ENCODE measurements around the gene MYL9. TPM values are rescaled to one million over a fixed set of nuclear protein-coding genes. Genes with fewer than 3 reads are reported as not detected.

Gene MYL9
- total RNA-seq (10 to 100 TPM; 42.5 to 86.6 (median 44.5) TPM), polyA plus RNA-seq (10 to 100 TPM; 23.1 to 33.7 (median 27.2) TPM)
- long read RNA-seq, donor 1, partial matches to known transcripts = 1 of 2 reads
- long read RNA-seq, donor 1, other reads (novel, unspliced or antisense) = 0 of 2 reads
- long read RNA-seq, donor 2, transcript MYL9-201 (4 exons, 2,821 nt) = major isoform, 8 of 9 reads
- long read RNA-seq, donor 2, partial matches to known transcripts = 1 of 9 reads
- long read RNA-seq, donor 2, other reads (novel, unspliced or antisense) = 0 of 9 reads

DNA sequence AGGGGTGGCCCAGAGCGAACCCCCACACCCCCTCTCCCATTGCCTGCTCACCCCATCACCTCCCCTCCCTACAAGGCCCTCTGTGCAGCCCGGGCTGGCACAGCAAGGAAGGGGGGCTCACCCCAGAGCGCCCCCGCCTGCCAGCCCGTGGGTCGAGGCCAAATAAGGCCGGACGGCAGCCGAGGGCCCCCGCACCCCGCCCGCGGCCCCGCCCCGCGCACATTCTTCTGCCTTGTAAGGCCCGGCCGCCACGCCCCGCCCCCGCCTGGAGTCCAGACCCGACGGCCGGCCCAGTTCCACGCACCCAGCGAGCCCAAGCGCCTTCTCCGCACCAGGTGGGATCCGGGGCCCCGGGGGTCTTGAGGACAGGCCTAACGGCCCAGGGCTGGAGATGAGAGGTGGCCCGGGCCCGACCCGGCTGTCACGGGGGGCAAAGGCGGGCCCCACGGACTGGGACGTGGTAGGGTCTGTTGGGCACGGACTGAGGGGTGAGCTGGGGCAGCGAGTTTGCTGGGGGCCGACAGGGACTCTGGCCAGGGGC is at the start of gene MYL9:
TSS of gene MYL9 (plus strand) at position 293 of the 541 bp plus-strand sequence. CDS start 3,366 bp downstream, outside the sequence.
- ATAC-seq = peak; percentile 43 to 82 (median 62)
- H3K4me1 ChIP-seq = peaks cover 8% of the 10 kb centered on the region

DNA sequence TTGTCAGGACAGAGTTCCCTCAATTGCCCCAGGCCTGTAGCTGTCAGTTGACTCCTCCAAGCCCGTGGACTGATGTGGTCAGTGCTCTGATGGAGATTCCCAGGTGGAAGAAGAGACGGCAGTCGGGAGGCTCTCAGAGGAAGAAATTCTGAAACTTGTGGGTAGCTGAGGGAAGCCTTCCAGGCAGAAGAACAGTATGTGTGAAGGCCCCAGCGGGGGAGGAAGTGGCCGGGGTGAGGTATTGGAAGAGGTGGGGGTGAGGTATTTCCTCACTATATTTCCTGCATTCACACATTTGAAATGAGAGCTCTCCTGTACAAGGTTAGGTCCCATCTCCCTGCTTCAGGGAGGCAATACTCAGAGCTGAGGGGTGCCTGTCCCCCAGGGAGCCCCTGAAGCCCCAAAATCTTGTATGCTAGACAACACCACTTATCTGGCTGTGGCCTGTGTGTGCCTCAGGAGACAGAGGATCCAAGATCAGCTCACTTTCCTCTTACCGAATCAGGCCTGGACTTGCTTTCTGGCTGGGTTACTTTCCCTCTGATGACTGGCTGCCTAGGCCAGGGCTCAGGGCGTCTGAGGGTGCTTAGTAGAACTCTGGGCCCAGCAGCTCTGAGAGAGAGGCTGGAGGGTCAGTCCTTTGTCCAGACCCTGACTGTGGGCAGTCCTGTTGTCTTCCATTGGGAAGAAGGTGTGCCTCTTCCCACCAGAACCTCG is 49.3 kb upstream of the MYL9 start:
- Histone ChIP-seq H3K36me3 (ENCODE audit: insufficient read depth in 1 of 2, low read depth in 1 of 2) (peaks cover 2 to 13% of the 10 kb centered on the region in 2 donors), H3K4me1 (peaks cover 73% of the 10 kb centered on the region), H3K9me3 (no peaks in the 10 kb centered on the region), H3K4me3 (peak overlapping the region; percentile 8), H3K27me3 (ENCODE audit: insufficient read depth in 3 of 3, low read length in 2 of 3) (no peaks in the 10 kb centered on the region), H3K27ac (peak overlapping the region; percentile 87)
- ATAC-seq (peak in 1 of 4 donors; percentile 34), DNase-seq (no peak)
- WGBS, 3 donors = 23 to 37% (median 32%) methylated on average over 8 of the region's 8 CpGs
- TF ChIP-seq, protein P1, sequence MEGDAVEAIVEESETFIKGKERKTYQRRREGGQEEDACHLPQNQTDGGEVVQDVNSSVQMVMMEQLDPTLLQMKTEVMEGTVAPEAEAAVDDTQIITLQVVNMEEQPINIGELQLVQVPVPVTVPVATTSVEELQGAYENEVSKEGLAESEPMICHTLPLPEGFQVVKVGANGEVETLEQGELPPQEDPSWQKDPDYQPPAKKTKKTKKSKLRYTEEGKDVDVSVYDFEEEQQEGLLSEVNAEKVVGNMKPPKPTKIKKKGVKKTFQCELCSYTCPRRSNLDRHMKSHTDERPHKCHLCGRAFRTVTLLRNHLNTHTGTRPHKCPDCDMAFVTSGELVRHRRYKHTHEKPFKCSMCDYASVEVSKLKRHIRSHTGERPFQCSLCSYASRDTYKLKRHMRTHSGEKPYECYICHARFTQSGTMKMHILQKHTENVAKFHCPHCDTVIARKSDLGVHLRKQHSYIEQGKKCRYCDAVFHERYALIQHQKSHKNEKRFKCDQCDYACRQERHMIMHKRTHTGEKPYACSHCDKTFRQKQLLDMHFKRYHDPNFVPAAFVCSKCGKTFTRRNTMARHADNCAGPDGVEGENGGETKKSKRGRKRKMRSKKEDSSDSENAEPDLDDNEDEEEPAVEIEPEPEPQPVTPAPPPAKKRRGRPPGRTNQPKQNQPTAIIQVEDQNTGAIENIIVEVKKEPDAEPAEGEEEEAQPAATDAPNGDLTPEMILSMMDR (IDR thresholded peaks at IDR 0.05) = no peak
- intact Hi-C loops (cut with DNase I) = no loop called here

More for the DNA sequence above, at the start of gene MYL9:
- intact Hi-C loops (cut with DNase I) = no loop called here
- Histone ChIP-seq H3K4me3 (peak within 1 kb of the TSS; percentile 74), H3K27ac (peak within 1 kb of the TSS; percentile 79), H3K36me3 (ENCODE audit: insufficient read depth in 1 of 2, low read depth in 1 of 2) (peaks cover 0 to 3% of the 10 kb centered on the region in 2 donors), H3K27me3 (ENCODE audit: insufficient read depth in 3 of 3, low read length in 2 of 3) (no peaks in the 10 kb centered on the region), H3K9me3 (no peaks in the 10 kb centered on the region)
- peak; percentile 90 to 91 for DNase-seq
- WGBS, 3 donors = 1 to 9% (median 5%) methylated on average over 25 to 41 of the region's 41 CpGs
- TF ChIP-seq, protein P1 (IDR thresholded peaks at IDR 0.05) = no peak

DNA sequence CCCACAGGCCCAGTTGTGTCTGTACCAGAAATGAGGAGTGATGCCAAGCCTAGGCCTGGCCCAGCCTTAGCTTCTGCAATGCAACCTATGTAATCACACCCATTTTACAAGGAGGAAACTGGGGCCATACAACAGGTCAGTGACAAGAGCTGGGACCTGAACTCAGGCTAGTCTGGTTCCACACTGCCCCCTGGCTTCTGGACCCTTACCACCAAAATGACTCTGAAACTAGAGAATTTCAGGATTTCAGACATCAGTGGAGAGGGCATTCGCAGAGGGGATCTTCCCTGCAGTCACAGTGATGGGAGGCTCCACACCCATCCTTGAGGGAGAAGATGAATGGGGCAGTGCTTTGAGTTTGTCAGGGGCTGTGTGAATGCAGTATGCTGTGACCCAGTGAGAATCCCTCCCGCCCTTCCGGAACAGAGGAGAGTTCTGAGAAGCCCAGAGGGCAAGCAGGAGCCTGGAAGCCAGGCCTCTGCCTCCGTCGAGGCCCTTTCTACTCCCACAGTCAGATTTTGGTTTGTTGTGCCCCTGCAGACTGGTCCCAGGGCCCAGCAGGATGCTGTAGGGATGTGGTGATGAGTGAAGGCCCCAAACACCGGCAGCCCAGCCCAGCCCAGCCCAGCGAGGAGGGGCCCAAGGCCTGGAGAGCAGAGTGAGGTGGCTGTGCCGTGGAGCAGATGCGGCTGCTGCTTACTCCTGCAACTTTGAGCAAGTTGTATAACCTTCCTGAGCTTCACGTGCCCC is 48.1 kb upstream of the MYL9 start:
- no peak for DNase-seq
- Histone ChIP-seq H3K36me3 (ENCODE audit: insufficient read depth in 1 of 2, low read depth in 1 of 2) (peaks cover 7 to 24% of the 10 kb centered on the region in 2 donors), H3K4me1 (peaks cover 64% of the 10 kb centered on the region), H3K27me3 (ENCODE audit: insufficient read depth in 3 of 3, low read length in 2 of 3) (no peaks in the 10 kb centered on the region), H3K9me3 (no peaks in the 10 kb centered on the region), H3K27ac (peak overlapping the region; percentile 87), H3K4me3 (no peak overlapping the region)
- intact Hi-C loops (cut with DNase I) = no loop called here
- ATAC-seq = peak; percentile 1 to 39 (median 22)
- TF ChIP-seq, protein P1 (IDR thresholded peaks at IDR 0.05) = peak; percentile 18
- WGBS, 3 donors = 50 to 60% (median 52%) methylated on average over 10 of the region's 10 CpGs

DNA sequence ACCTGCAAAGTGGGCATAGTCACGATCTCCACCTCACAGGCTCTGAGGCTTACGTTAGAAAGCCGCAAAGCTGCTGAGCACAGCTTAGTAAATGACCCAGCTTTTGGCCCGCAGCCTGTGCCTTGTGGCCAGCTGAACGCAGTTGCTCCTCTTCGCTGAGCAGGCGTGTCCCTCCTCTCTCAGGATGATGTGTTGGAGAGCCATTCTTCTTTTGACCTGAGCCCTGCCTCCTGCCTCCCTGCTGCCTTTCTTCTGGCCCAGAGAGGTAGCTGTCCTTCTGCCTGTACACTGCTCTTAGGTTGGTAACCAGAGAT is 47.6 kb upstream of the MYL9 start:
- Histone ChIP-seq H3K4me3 (no peak overlapping the region), H3K27ac (peak overlapping the region; percentile 87), H3K36me3 (ENCODE audit: insufficient read depth in 1 of 2, low read depth in 1 of 2) (peaks cover 7 to 30% of the 10 kb centered on the region in 2 donors), H3K27me3 (ENCODE audit: insufficient read depth in 3 of 3, low read length in 2 of 3) (no peaks in the 10 kb centered on the region), H3K9me3 (no peaks in the 10 kb centered on the region), H3K4me1 (peaks cover 62% of the 10 kb centered on the region)
- 9 to 18% (median 15%) methylated on average over 7 of the region's 7 CpGs for WGBS, 3 donors
- ATAC-seq (peak; percentile 87 to 91 (median 88)), DNase-seq (peak; percentile 85 to 92)
- intact Hi-C loops (cut with DNase I) = no loop called here
- TF ChIP-seq, protein P1 (IDR thresholded peaks at IDR 0.05) = no peak

All from psoas muscle (tissue), 8 donors.